T47D (cell line): ENCODE measurements around the gene NUDT8.
"Not testable (repeated sequence)": the region's sequence is repeated elsewhere in the genome, so short reads cannot be mapped to it uniquely, and the experiment has no call there.

ENCODE experiments used
- DNase-seq, 2 experiments: peaks; one replicate each; pipeline versions ENCODE4 v3.0.0 to v3.0.0-alpha.2; 2011 to 2012; ENCODE audit warnings: low read depth in 1 of 2, low spot score in 1 of 2
- JUND ChIP-seq: IDR thresholded peaks from 2 replicates; pipeline ENCODE4 v1.6.1; 2012; ENCODE audit warnings: low read depth
- in situ Hi-C: cut with HindIII; loops from 2 replicates; pipeline ENCODE4 v1.10.0; 2016; ENCODE audit warnings: low sequenced_read_pairs, low pct_unique_long_range_greater_than_20kb

The NUDT8 gene

GRCh38 chr11:67644472-67645418, 15.0 kb upstream of the NUDT8 start:
- TF ChIP-seq JUND = no peak
- in situ Hi-C loops = no loop called here
- DNase-seq = no peak

- TF ChIP-seq JUND = no peak
- in situ Hi-C loops = no loop called here
- peak in 1 of 2 experiments; percentile 69 for DNase-seq
These were observed 14.3 kb upstream of the NUDT8 start for GRCh38 chr11:67644042-67644441.

GRCh38 chr11:67642173-67643120, 12.7 kb upstream of the NUDT8 start:
- in situ Hi-C loops = no loop called here
- no peak for DNase-seq
- no peak for TF ChIP-seq JUND

- in situ Hi-C loops = no loop called here
- no peak for TF ChIP-seq JUND
These were observed 11.8 kb upstream of the NUDT8 start for GRCh38 chr11:67641338-67642172.

GRCh38 chr11:67640758-67641337, 11.1 kb upstream of the NUDT8 start:
- TF ChIP-seq JUND = no peak
- in situ Hi-C loops = no loop called here
- no peak for DNase-seq

More at GRCh38 chr11:67641338-67642172, 11.8 kb upstream of the NUDT8 start:
- no peak for DNase-seq

GRCh38 chr11:67640021-67640757, 10.5 kb upstream of the NUDT8 start:
- in situ Hi-C loops = no loop called here
- DNase-seq = peak; percentile 77 to 88
- no peak for TF ChIP-seq JUND

GRCh38 chr11:67639438-67639859, 9.7 kb upstream of the NUDT8 start, which contains the start of gene TBX10:
Gene TBX10 (minus strand): TSS chr11:67639763. CDS start chr11:67639472, 291 bp downstream.
- TF ChIP-seq JUND = no peak
- in situ Hi-C loops = no loop called here

GRCh38 chr11:67638535-67639437, 9.0 kb upstream of the NUDT8 start:
- TF ChIP-seq JUND = no peak
- in situ Hi-C loops = no loop called here
- DNase-seq = no peak

More at GRCh38 chr11:67639438-67639859, 9.7 kb upstream of the NUDT8 start, which contains the start of gene TBX10:
- DNase-seq = no peak

- in situ Hi-C loops = not testable (repeated sequence)
- peak in 1 of 2 experiments; percentile 60 for DNase-seq
These were observed 7.7 kb upstream of the NUDT8 start for GRCh38 chr11:67637441-67637840.

- in situ Hi-C loops = no loop called here
- no peak for DNase-seq
- no peak for TF ChIP-seq JUND
These were observed 7.2 kb upstream of the NUDT8 start for GRCh38 chr11:67636962-67637361.
